PC-9 (cell line): Measurements from ENCODE around the gene SMARCC2. TPM values are rescaled to one million over a fixed set of nuclear protein-coding genes. Genes with fewer than 3 reads are reported as not detected.
"Not testable (repeated sequence)": the region's sequence is repeated elsewhere in the genome, so short reads cannot be mapped to it uniquely, and the experiment has no call there.

ENCODE experiments used
- BruUV-seq: library from RNA; stranded (reverse); fragments of 400-500 nt; replicated peaks from 2 replicates; lab custom pipeline; 2021; lab: Mats Ljungman, UMichigan
- CTCF ChIA-PET: fragments of 300-600 bp; sonication (Branson Sonifier 250); formaldehyde crosslinking; loops from one replicate; lab custom pipeline; 2022; ENCODE audit warnings: antibody characterized with exemption; lab: Charles Lee
- POLR2A ChIA-PET: fragments of 300-600 bp; sonication (Branson Sonifier 250); formaldehyde crosslinking; loops from one replicate; lab custom pipeline; 2022; ENCODE audit warnings: antibody characterized with exemption; ENCODE audit not compliant: unreplicated experiment; lab: Charles Lee
- DNase-seq, 2 experiments: peaks; one replicate each; pipeline versions ENCODE4 v3.0.0 to v3.0.0-alpha.2; 2015 to 2022; ENCODE audit warnings: mixed read lengths in 1 of 2
- H2AFZ ChIP-seq: fragments of 200-600 bp; sonication (generic); 2 replicates; pipeline ENCODE4 v1.8.1; 2017; ENCODE audit warnings: antibody characterized with exemption
- H3F3A ChIP-seq: fragments of 200-600 bp; sonication (generic); 2 replicates; pipeline ENCODE4 v1.8.1; 2017; ENCODE audit warnings: antibody characterized with exemption, mild to moderate bottlenecking, low read depth; ENCODE audit not compliant: insufficient read depth
- H3K27ac ChIP-seq: fragments of 200-600 bp; sonication (generic); 2 replicates; pipeline ENCODE4 v1.6.1; 2016; ENCODE audit warnings: mixed run types
- H3K27me3 ChIP-seq: fragments of 200-600 bp; sonication (generic); 2 replicates; pipeline ENCODE4 v1.6.1; 2016; ENCODE audit warnings: low read depth, mixed run types; ENCODE audit not compliant: insufficient read depth
- H3K36me3 ChIP-seq: fragments of 200-600 bp; sonication (generic); 2 replicates; pipeline ENCODE4 v1.6.1; 2016; ENCODE audit warnings: low read depth, mixed run types
- H3K4me1 ChIP-seq: fragments of 200-600 bp; sonication (generic); replicated peaks from 2 replicates; pipeline ENCODE4 v1.6.1; 2016; ENCODE audit warnings: mixed run types; ENCODE audit not compliant: insufficient read depth
- H3K4me2 ChIP-seq: fragments of 200-600 bp; sonication (generic); 2 replicates; pipeline ENCODE4 v1.6.1; 2017; ENCODE audit warnings: mixed run types
- H3K4me3 ChIP-seq: fragments of 200-600 bp; sonication (generic); 2 replicates; pipeline ENCODE4 v1.6.1; 2016; ENCODE audit warnings: mixed run types
- H3K79me2 ChIP-seq: fragments of 200-600 bp; sonication (generic); 2 replicates; pipeline ENCODE4 v1.6.1; 2017; ENCODE audit warnings: low read depth, mixed run types
- H3K9me2 ChIP-seq: fragments of 200-600 bp; sonication (generic); 2 replicates; pipeline ENCODE4 v1.8.1; 2017; ENCODE audit warnings: mild to moderate bottlenecking; ENCODE audit not compliant: insufficient read depth
- H3K9me3 ChIP-seq: fragments of 200-600 bp; sonication (generic); 2 replicates; pipeline ENCODE4 v1.8.1; 2016; ENCODE audit warnings: low read depth; ENCODE audit not compliant: insufficient read depth
- H4K20me1 ChIP-seq: fragments of 200-600 bp; sonication (generic); 2 replicates; pipeline ENCODE4 v1.8.1; 2017; ENCODE audit not compliant: insufficient read depth
- CTCF ChIP-seq: fragments of 200-600 bp; sonication (generic); conservative IDR thresholded peaks from 2 replicates; pipeline ENCODE4 v1.6.1; 2017; ENCODE audit warnings: mixed run types, antibody characterized with exemption, mild to moderate bottlenecking, moderate library complexity
- EZH2 ChIP-seq: fragments of 200-600 bp; sonication (generic); IDR thresholded peaks from 2 replicates; pipeline ENCODE4 v1.8.0; 2017; ENCODE audit warnings: antibody characterized with exemption, low read depth
- intact Hi-C: fragments of 100-400 bp; cut with micrococcal nuclease; formaldehyde crosslinking; loops from one replicate; pipeline ENCODE4 v1.10.0; 2022; ENCODE audit not compliant: unreplicated experiment
- total RNA-seq: library from RNA; stranded (reverse); gene quantifications from 2 replicates; pipeline ENCODE4 v1.2.3, GENCODE V29; 2021

The SMARCC2 gene
- total RNA-seq, 1 experiment from 2014 or later: 86.4 TPM

GRCh38 chr12:56117778-56118687 lies 71.2 kb downstream of the SMARCC2 start, which contains the start of gene ZC3H10:
TSS of gene ZC3H10 (plus strand) at chr12:56118266. CDS start at chr12:56120563, 2,297 bp downstream.
- H3K27ac ChIP-seq: peak within 1 kb of the TSS; percentile 96
- H4K20me1 ChIP-seq: no peaks in the 10 kb centered on the region
- H2AFZ ChIP-seq: peak within 1 kb of the TSS; percentile 71
- peak within 1 kb of the TSS; percentile 98 for H3K4me3 ChIP-seq
- CTCF ChIA-PET: interaction anchor here (0.6 to 1.7 kb wide), 9 partner anchors 13 to 993 kb away, joined by 3 to 15 read pairs (median 5); partner anchors contain the start of genes PA2G4, SMARCC2 and STAT6
- H3K36me3 ChIP-seq: peaks cover 10% of the 10 kb centered on the region; the same call in 1 of the 2 replicates
- peak; percentile 99 for DNase-seq
- H3F3A ChIP-seq: peaks cover 51% of the 10 kb centered on the region
- H3K9me2 ChIP-seq: no peaks in the 10 kb centered on the region
- H3K4me2 ChIP-seq: peak within 1 kb of the TSS; percentile 91
- no peak for TF ChIP-seq EZH2
- peak; percentile 29; the same call in 1 of the 2 replicates for TF ChIP-seq CTCF
- intact Hi-C loops: loop anchor here (1.0 to 5.0 kb wide), 9 partner anchors 14 to 889 kb away; partner anchors contain the start of genes COQ10A, MYL6, PA2G4 and RAB5B
- H3K27me3 ChIP-seq: no peaks in the 10 kb centered on the region
- POLR2A ChIA-PET: interaction anchor here (0.6 to 1.0 kb wide), 9 partner anchors 11 to 903 kb away, joined by 3 to 16 read pairs (median 4); partner anchors contain the start of genes RAB5B and RBMS2
- H3K4me1 ChIP-seq: peaks cover 26% of the 10 kb centered on the region
- no TSS peak for BruUV-seq
- H3K9me3 ChIP-seq: no peaks in the 10 kb centered on the region
- H3K79me2 ChIP-seq: peaks cover 19% of the 10 kb centered on the region

GRCh38 chr12:56117082-56117706 lies 72.1 kb downstream of the SMARCC2 start:
- Histone ChIP-seq H3K27ac (peak overlapping the region; percentile 96), H3K4me1 (peaks cover 26% of the 10 kb centered on the region), H3K79me2 (peaks cover 19% of the 10 kb centered on the region), H3K4me2 (peak overlapping the region; percentile 89), H3F3A (peaks cover 58% of the 10 kb centered on the region), H3K4me3 (peak overlapping the region; percentile 98)
- not testable (repeated sequence) for H3K9me2 ChIP-seq, H3K27me3 ChIP-seq, H4K20me1 ChIP-seq, H3K9me3 ChIP-seq, DNase-seq, H3K36me3 ChIP-seq, H2AFZ ChIP-seq
- CTCF ChIA-PET: interaction anchor here (0.6 to 1.6 kb wide), 3 partner anchors 12 to 379 kb away, joined by 3 to 13 read pairs (median 3); partner anchors contain the start of gene PA2G4
- TSS peak; percentile 93 for BruUV-seq
- POLR2A ChIA-PET: interaction anchor here (0.6 to 1.0 kb wide), 3 partner anchors 13 to 68 kb away, joined by 3 to 9 read pairs (median 4); no protein-coding TSS in a partner anchor
- intact Hi-C loops: loop anchor here (2.0 to 5.0 kb wide), 4 partner anchors 40 to 890 kb away; partner anchors contain the start of genes MYL6, RAB5B, RPS26 and ZBTB39

GRCh38 chr12:56116267-56117081 lies 72.8 kb downstream of the SMARCC2 start, which contains the start of gene RPL41:
TSS of gene RPL41 (plus strand) at chr12:56116633.
- CTCF ChIA-PET: interaction anchor here (1.1 kb wide), 1 partner anchor 73 kb away, joined by 3 read pairs; the partner anchor contains the start of gene SMARCC2
- no peaks in the 10 kb centered on the region for H3K9me2 ChIP-seq
- peaks cover 63% of the 10 kb centered on the region for H3F3A ChIP-seq
- H3K9me3 ChIP-seq: no peaks in the 10 kb centered on the region
- peaks cover 26% of the 10 kb centered on the region for H3K4me1 ChIP-seq
- no peaks in the 10 kb centered on the region for H3K27me3 ChIP-seq
- intact Hi-C loops: loop anchor here (1.0 to 5.0 kb wide), 5 partner anchors 37 to 891 kb away; partner anchors contain the start of genes MYL6, RAB5B, RPS26 and ZBTB39
- H3K27ac ChIP-seq: peak within 1 kb of the TSS; percentile 96
- no peaks in the 10 kb centered on the region for H4K20me1 ChIP-seq
- POLR2A ChIA-PET: interaction anchor here (0.6 to 1.0 kb wide), 2 partner anchors 13 to 69 kb away, joined by 4 to 9 read pairs; no protein-coding TSS in a partner anchor
- H3K36me3 ChIP-seq: peaks cover 10% of the 10 kb centered on the region; the same call in 1 of the 2 replicates
- BruUV-seq: no TSS peak
- H3K4me2 ChIP-seq: peak within 1 kb of the TSS; percentile 89
- peak; percentile 79 to 91 for DNase-seq
- peaks cover 19% of the 10 kb centered on the region for H3K79me2 ChIP-seq
- TF ChIP-seq EZH2 (no peak), CTCF (0 out of 2 replicates have a peak, but pooled peaks have one; percentile 18)
- H3K4me3 ChIP-seq: peak within 1 kb of the TSS; percentile 98
- H2AFZ ChIP-seq: peak within 1 kb of the TSS; percentile 85
